CD14-positive monocyte (primary cell): Measurements from ENCODE around the gene POU6F2. TPM values are rescaled to one million over a fixed set of nuclear protein-coding genes. Genes with fewer than 3 reads are reported as not detected.

Experiments used
- DNase-seq, 3 donors: peaks; one replicate each; pipeline ENCODE4 v3.0.0-alpha.2; 2011 to 2022
- H2AFZ ChIP-seq: 2 replicates; pipeline ENCODE4 v1.6.0; 2012; ENCODE audit warnings: mild to moderate bottlenecking, low read depth, low read length, inconsistent platforms; ENCODE audit not compliant: insufficient read depth, poor library complexity, severe bottlenecking
- H3K27ac ChIP-seq, 2 donors: 1 replicate in 1 of 2; 2 replicates in 1 of 2; pipeline ENCODE4 v1.5.1; 2012 to 2013; ENCODE audit warnings: low read length in 2 of 2, control low read depth in 1 of 2, inconsistent platforms in 1 of 2, low read depth in 1 of 2, mild to moderate bottlenecking in 1 of 2
- H3K27me3 ChIP-seq, 2 donors: one replicate each; pipeline versions ENCODE4 v1.6.0 to v1.6.1; 2011 to 2013; ENCODE audit warnings: low read length in 2 of 2; ENCODE audit not compliant: control insufficient read depth in 2 of 2, insufficient read depth in 2 of 2
- H3K36me3 ChIP-seq, 2 donors: replicated peaks in 1 of 2; 1 replicate in 1 of 2; 2 replicates in 1 of 2; pipeline versions ENCODE4 v1.5.1 to v1.6.1; 2012 to 2013; ENCODE audit warnings: low read length in 2 of 2, control low read depth in 1 of 2, inconsistent platforms in 1 of 2, mild to moderate bottlenecking in 1 of 2; ENCODE audit not compliant: insufficient read depth in 2 of 2, control insufficient read depth in 1 of 2
- H3K4me1 ChIP-seq, 2 donors: 1 replicate in 1 of 2; 2 replicates in 1 of 2; pipeline versions ENCODE4 v1.5.1 to v1.6.1; 2012 to 2013; ENCODE audit warnings: low read length in 2 of 2, control low read depth in 1 of 2, inconsistent platforms in 1 of 2, mild to moderate bottlenecking in 1 of 2, moderate library complexity in 1 of 2; ENCODE audit not compliant: insufficient read depth in 2 of 2, control insufficient read depth in 1 of 2
- H3K4me2 ChIP-seq: replicated peaks from 2 replicates; pipeline ENCODE3; 2012; ENCODE audit warnings: low read length, moderate library complexity, mild to moderate bottlenecking; ENCODE audit not compliant: poor library complexity, severe bottlenecking; ENCODE audit errors: extremely low read depth
- H3K4me3 ChIP-seq, 3 experiments: fragments of 200-600 bp in 1 of 3; sonication (generic) in 1 of 3; replicated peaks in 1 of 3; 1 replicate in 2 of 3; 2 replicates in 1 of 3; pipeline ENCODE4 v1.5.1; 2011 to 2013; ENCODE audit warnings: low read length in 3 of 3, mild to moderate bottlenecking in 3 of 3, control low read depth in 2 of 3, low read depth in 2 of 3, inconsistent platforms in 1 of 3, moderate library complexity in 1 of 3
- H3K79me2 ChIP-seq: 2 replicates; pipeline ENCODE4 v1.6.0; 2012; ENCODE audit warnings: mild to moderate bottlenecking, control low read depth, inconsistent platforms, low read length, moderate library complexity; ENCODE audit not compliant: insufficient read depth
- H3K9ac ChIP-seq: 2 replicates; pipeline ENCODE4 v1.6.0; 2017; ENCODE audit warnings: low read length, mild to moderate bottlenecking; ENCODE audit not compliant: insufficient read depth, poor library complexity, severe bottlenecking
- H3K9me3 ChIP-seq, 2 donors: replicated peaks in 1 of 2; 1 replicate in 1 of 2; 2 replicates in 1 of 2; pipeline versions ENCODE4 v1.5.1 to v1.6.1; 2012 to 2013; ENCODE audit warnings: low read length in 2 of 2, control low read depth in 1 of 2; ENCODE audit not compliant: control insufficient read depth in 1 of 2, insufficient read depth in 1 of 2
- H4K20me1 ChIP-seq: 2 replicates; pipeline ENCODE4 v1.6.0; 2012; ENCODE audit warnings: mild to moderate bottlenecking, low read length, control low read depth, moderate library complexity; ENCODE audit not compliant: insufficient read depth
- H3K27ac Mint-ChIP-seq, 7 donors: one replicate each; pipeline ENCODE4 v1.8.0; 2020; ENCODE audit warnings: mild to moderate bottlenecking in 7 of 7, mixed read lengths in 7 of 7, moderate library complexity in 6 of 7, inconsistent platforms in 2 of 7
- H3K27me3 Mint-ChIP-seq, 3 donors: one replicate each; pipeline ENCODE4 v1.8.0; 2021 to 2022; ENCODE audit warnings: low read depth in 3 of 3, mild to moderate bottlenecking in 3 of 3, mixed read lengths in 3 of 3, moderate library complexity in 3 of 3, inconsistent platforms in 1 of 3
- H3K36me3 Mint-ChIP-seq, 2 donors: one replicate each; pipeline ENCODE4 v1.8.0; 2020; ENCODE audit warnings: mixed read lengths in 2 of 2, inconsistent platforms in 1 of 2, mild to moderate bottlenecking in 1 of 2
- H3K4me1 Mint-ChIP-seq: one replicate; pipeline ENCODE4 v1.8.0; 2020; ENCODE audit warnings: mild to moderate bottlenecking, mixed read lengths
- H3K4me3 Mint-ChIP-seq, 2 donors: one replicate each; pipeline ENCODE4 v1.8.0; 2020; ENCODE audit warnings: mild to moderate bottlenecking in 2 of 2, mixed read lengths in 2 of 2, moderate library complexity in 1 of 2
- H3K9me3 Mint-ChIP-seq, 7 donors: one replicate each; pipeline ENCODE4 v1.8.0; 2020 to 2022; ENCODE audit warnings: mixed read lengths in 7 of 7, mild to moderate bottlenecking in 6 of 7, moderate library complexity in 6 of 7, inconsistent platforms in 2 of 7
- CTCF ChIP-seq: fragments of 200-600 bp; IDR thresholded peaks from one replicate; pipeline ENCODE4 v1.8.0; 2022; ENCODE audit warnings: antibody characterized with exemption, mild to moderate bottlenecking
- WGBS: methylation state at CpG from one replicate; pipeline ENCODE4 v1.1.5; 2013; ENCODE audit warnings: missing lambda C conversion rate; ENCODE audit not compliant: insufficient coverage; 5-methylcytosine and 5-hydroxymethylcytosine counted together
- intact Hi-C, 2 donors: fragments of 100-400 bp; cut with micrococcal nuclease; formaldehyde crosslinking; loops; one replicate each; pipeline versions ENCODE4 v1.15.0 to v1.15.1; 2023
- polyA plus RNA-seq, 3 donors: library from polyadenylated mRNA; depleted of rRNA in 1 of 3; unstranded in 2 of 3; stranded (reverse) in 1 of 3; fragments of 300-500 nt in 2 of 3; fragments of >200 nt in 1 of 3; fragmentation: Illumina TruSeq in 2 of 3; gene quantifications; 1 replicate in 2 of 3; 2 replicates in 1 of 3; pipeline ENCODE4 v1.2.3, GENCODE V29; 2012 to 2021

Gene POU6F2
- polyA plus RNA-seq, 3 donors = not detected

- Histone ChIP-seq H3K9me3 (no peaks in the 10 kb centered on the region), H3K4me1 (peaks cover 28 to 33% of the 10 kb centered on the region in 2 donors), H3K79me2 (no peaks in the 10 kb centered on the region), H3K4me3 (peak overlapping the region in 1 of 3 experiments; percentile 4), H3K36me3 (no peaks in the 10 kb centered on the region), H3K9ac (no peak overlapping the region), H3K27ac (peak overlapping the region; percentile 10 to 22), H2AFZ (peak overlapping the region; percentile 47), H3K27me3 (no peaks in the 10 kb centered on the region), H3K4me2 (no peak overlapping the region), H4K20me1 (no peaks in the 10 kb centered on the region)
- H3K4me3 Mint-ChIP-seq = peak overlapping the region in 1 of 2 donors; percentile 6
- TF ChIP-seq CTCF = no peak
- peak; percentile 23 to 56 (median 50) for DNase-seq
- peak overlapping the region; percentile 38 to 88 (median 66) for H3K27ac Mint-ChIP-seq
- H3K36me3 Mint-ChIP-seq = peaks cover 0 to 5% of the 10 kb centered on the region in 2 donors
- H3K27me3 Mint-ChIP-seq = peaks cover 0 to 4% (median 1%) of the 10 kb centered on the region in 3 donors
- peaks cover 2 to 8% (median 6%) of the 10 kb centered on the region in 7 donors for H3K9me3 Mint-ChIP-seq
- peaks cover 35% of the 10 kb centered on the region for H3K4me1 Mint-ChIP-seq
- 90% methylated on average over 2 of the region's 7 CpGs for WGBS
- intact Hi-C loops = no loop called here
Measured at GRCh38 chr7:38929460-38930171, 48.1 kb upstream of the POU6F2 start.

GRCh38 chr7:38932509-38933168, 45.1 kb upstream of the POU6F2 start:
- intact Hi-C loops = no loop called here
- H3K4me3 Mint-ChIP-seq = no peak overlapping the region
- peaks cover 35% of the 10 kb centered on the region for H3K4me1 Mint-ChIP-seq
- H3K4me2 ChIP-seq = no peak overlapping the region
- no peak overlapping the region for H3K27ac ChIP-seq
- peaks cover 2 to 8% (median 6%) of the 10 kb centered on the region in 7 donors for H3K9me3 Mint-ChIP-seq
- H3K27me3 Mint-ChIP-seq = peaks cover 0 to 4% (median 1%) of the 10 kb centered on the region in 3 donors
- H3K4me1 ChIP-seq = peaks cover 24 to 29% of the 10 kb centered on the region in 2 donors
- H2AFZ ChIP-seq = no peak overlapping the region
- H4K20me1 ChIP-seq = no peaks in the 10 kb centered on the region
- no peaks in the 10 kb centered on the region for H3K27me3 ChIP-seq
- no peak overlapping the region for H3K4me3 ChIP-seq
- no CpG with 5 or more reads among the region's 6 CpGs for WGBS
- peak; percentile 87 for TF ChIP-seq CTCF
- no peaks in the 10 kb centered on the region for H3K36me3 ChIP-seq
- no peak overlapping the region for H3K27ac Mint-ChIP-seq
- peaks cover 0 to 5% of the 10 kb centered on the region in 2 donors for H3K36me3 Mint-ChIP-seq
- H3K9me3 ChIP-seq = no peaks in the 10 kb centered on the region
- no peak overlapping the region for H3K9ac ChIP-seq
- DNase-seq = peak; percentile 25 to 60 (median 48)
- no peaks in the 10 kb centered on the region for H3K79me2 ChIP-seq
